Activated naive CD4-positive, alpha-beta T cell treated with anti-CD3 and anti-CD28 coated beads, Interleukin-2, amount 50 U/mL, for 24 hours (primary cell): Measurements from ENCODE around the gene NUTM2A.
"Not testable (repeated sequence)": the region's sequence is repeated elsewhere in the genome, so short reads cannot be mapped to it uniquely, and the experiment has no call there.

Experiments
- H3K27ac Mint-ChIP-seq: one replicate; pipeline ENCODE4 v1.8.0; 2021; ENCODE audit warnings: mild to moderate bottlenecking, mixed read lengths
- H3K27me3 Mint-ChIP-seq: one replicate; pipeline ENCODE4 v1.8.0; 2021; ENCODE audit warnings: mixed read lengths
- H3K36me3 Mint-ChIP-seq: one replicate; pipeline ENCODE4 v1.8.0; 2021; ENCODE audit warnings: mixed read lengths
- H3K4me1 Mint-ChIP-seq: one replicate; pipeline ENCODE4 v1.8.0; 2021; ENCODE audit warnings: mixed read lengths
- H3K4me3 Mint-ChIP-seq: one replicate; pipeline ENCODE4 v1.8.0; 2021; ENCODE audit warnings: mild to moderate bottlenecking, mixed read lengths
- H3K9me3 Mint-ChIP-seq: one replicate; pipeline ENCODE4 v1.8.0; 2021; ENCODE audit warnings: mixed read lengths

NUTM2A gene

GRCh38 chr10:87228247-87228646 lies 3.0 kb downstream of the NUTM2A start:
- H3K9me3 Mint-ChIP-seq, result not testable (repeated sequence)

DNA sequence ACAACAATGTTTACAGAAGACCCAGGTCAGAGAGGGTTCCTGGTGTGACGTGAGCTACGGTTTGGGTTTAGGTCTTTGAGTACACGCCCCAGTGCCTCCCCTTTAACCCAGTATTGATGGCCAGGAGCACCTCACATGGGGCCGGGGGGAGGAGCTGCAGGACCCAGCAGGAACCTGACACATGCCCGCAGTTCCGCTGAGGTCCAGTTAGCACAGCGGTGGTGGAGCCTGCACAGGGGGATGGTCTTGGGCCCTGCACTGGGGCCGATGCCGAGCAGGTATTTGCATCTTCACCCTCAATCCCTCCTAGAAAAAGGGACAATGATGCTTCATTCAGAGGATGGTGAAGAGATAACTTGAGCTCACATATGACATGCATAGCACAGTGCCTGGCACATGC lies 4.0 kb downstream of the NUTM2A start:
- not testable (repeated sequence) for H3K4me3 Mint-ChIP-seq, H3K27me3 Mint-ChIP-seq, H3K4me1 Mint-ChIP-seq, H3K36me3 Mint-ChIP-seq, H3K27ac Mint-ChIP-seq, H3K9me3 Mint-ChIP-seq

More at GRCh38 chr10:87228247-87228646, 3.0 kb downstream of the NUTM2A start:
- H3K27ac Mint-ChIP-seq, H3K4me3 Mint-ChIP-seq, H3K4me1 Mint-ChIP-seq, H3K36me3 Mint-ChIP-seq, H3K27me3 Mint-ChIP-seq: not testable (repeated sequence)

DNA sequence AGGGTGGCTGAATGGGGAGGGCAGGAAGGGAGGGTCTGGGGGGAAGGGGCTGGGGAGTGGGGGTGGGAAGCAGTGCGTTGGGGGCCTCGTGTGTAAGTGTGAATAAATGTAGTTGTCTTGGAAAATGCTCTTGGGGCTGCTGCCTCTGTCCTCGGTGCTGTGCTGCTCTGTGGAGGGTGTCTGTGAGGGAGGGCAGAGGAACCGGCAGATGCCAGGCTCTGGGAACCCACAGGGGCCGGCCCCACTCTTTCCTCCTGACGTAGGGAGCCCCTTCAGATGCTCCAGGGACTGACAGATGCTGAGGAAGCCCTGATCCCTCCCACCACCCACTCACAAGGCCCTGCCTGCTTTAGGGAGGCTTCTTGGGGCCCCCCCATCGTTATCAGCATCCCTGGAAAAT lies 9.6 kb downstream of the NUTM2A start:
- H3K27ac Mint-ChIP-seq, H3K4me1 Mint-ChIP-seq, H3K36me3 Mint-ChIP-seq, H3K27me3 Mint-ChIP-seq, H3K9me3 Mint-ChIP-seq, H3K4me3 Mint-ChIP-seq: not testable (repeated sequence)

GRCh38 chr10:87237244-87237643 lies 12.0 kb downstream of the NUTM2A start:
- H3K4me1 Mint-ChIP-seq, H3K9me3 Mint-ChIP-seq, H3K36me3 Mint-ChIP-seq, H3K4me3 Mint-ChIP-seq, H3K27me3 Mint-ChIP-seq, H3K27ac Mint-ChIP-seq: not testable (repeated sequence)

- not testable (repeated sequence) for H3K4me3 Mint-ChIP-seq, H3K27me3 Mint-ChIP-seq, H3K27ac Mint-ChIP-seq, H3K36me3 Mint-ChIP-seq, H3K9me3 Mint-ChIP-seq, H3K4me1 Mint-ChIP-seq
Observed at GRCh38 chr10:87239346-87239808, 14.1 kb downstream of the NUTM2A start.

GRCh38 chr10:87242192-87242591 lies 16.9 kb downstream of the NUTM2A start:
- not testable (repeated sequence) for H3K9me3 Mint-ChIP-seq, H3K27me3 Mint-ChIP-seq, H3K4me1 Mint-ChIP-seq, H3K27ac Mint-ChIP-seq, H3K4me3 Mint-ChIP-seq, H3K36me3 Mint-ChIP-seq

DNA sequence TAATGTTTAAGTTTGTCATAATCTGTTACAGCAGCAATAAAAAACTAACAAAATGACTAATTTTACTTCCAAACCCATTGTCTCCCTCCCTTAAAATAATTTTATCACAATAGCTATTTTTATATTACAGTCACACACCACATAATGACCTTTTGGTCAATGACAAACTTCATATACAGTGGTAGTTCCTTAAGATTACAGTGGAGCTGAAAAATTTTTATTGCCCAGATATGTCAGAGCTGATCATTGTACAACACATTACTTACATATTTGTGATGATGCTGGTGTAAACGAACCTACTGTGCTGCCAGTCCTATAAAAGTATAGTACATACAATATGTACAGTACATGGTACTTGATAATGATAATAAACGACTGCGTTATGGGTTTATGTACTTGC lies 22.1 kb downstream of the NUTM2A start:
- not testable (repeated sequence) for H3K27me3 Mint-ChIP-seq, H3K9me3 Mint-ChIP-seq, H3K36me3 Mint-ChIP-seq, H3K4me3 Mint-ChIP-seq, H3K27ac Mint-ChIP-seq, H3K4me1 Mint-ChIP-seq

GRCh38 chr10:87248818-87249353 lies 23.6 kb downstream of the NUTM2A start:
- not testable (repeated sequence) for H3K9me3 Mint-ChIP-seq, H3K36me3 Mint-ChIP-seq, H3K4me3 Mint-ChIP-seq, H3K27ac Mint-ChIP-seq, H3K27me3 Mint-ChIP-seq, H3K4me1 Mint-ChIP-seq

DNA sequence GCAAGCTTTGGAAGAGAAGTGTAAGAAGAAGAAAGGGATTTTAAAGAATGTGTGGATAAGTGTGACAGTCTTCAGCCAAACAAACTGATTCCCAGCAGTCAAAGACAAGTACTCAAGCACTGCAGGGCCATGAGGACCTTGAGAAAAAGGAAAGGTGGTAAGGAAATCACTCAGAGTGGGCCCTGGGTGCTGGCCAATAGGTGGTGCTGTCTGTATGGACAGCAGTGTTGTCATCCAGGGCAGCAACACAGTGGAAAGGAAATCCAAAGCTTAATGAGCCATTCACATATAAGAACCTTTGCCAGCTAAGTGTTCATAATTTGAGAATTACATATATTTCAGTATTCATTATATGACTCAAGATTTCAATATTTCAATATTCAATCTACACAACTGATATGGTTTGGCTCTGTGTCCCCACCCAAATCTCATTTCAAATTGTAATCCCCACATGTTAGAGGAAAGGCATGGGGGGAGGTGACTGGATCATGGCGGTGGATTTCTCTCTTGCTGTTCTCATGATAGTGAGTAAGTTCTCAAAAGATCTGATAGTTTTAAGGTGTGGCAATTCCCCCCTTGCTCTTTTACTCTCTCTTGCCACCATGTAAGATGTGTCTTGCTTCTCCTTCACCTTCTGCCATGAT lies 55.6 kb downstream of the NUTM2A start:
- H3K27ac Mint-ChIP-seq, H3K27me3 Mint-ChIP-seq, H3K36me3 Mint-ChIP-seq, H3K4me3 Mint-ChIP-seq, H3K9me3 Mint-ChIP-seq, H3K4me1 Mint-ChIP-seq: not testable (repeated sequence)
